Tibial artery (tissue), 4 donors: ENCODE measurements around the gene SLC5A2.

Experiments used
- DNase-seq, 2 donors: peaks; one replicate each; pipeline ENCODE4 v3.0.0-alpha.2; 2019
- H3K27ac ChIP-seq, 2 donors: fragments of 200-600 bp; sonication (generic) in 1 of 2; 1 replicate in 1 of 2; 2 replicates in 1 of 2; pipeline ENCODE4 v1.5.1; 2018 to 2019; ENCODE audit warnings: mild to moderate bottlenecking in 1 of 2
- H3K27me3 ChIP-seq, 2 donors: fragments of 200-600 bp; sonication (generic) in 1 of 2; one replicate each; pipeline versions ENCODE4 v1.5.1 to v1.6.0; 2016 to 2019
- H3K36me3 ChIP-seq, 3 donors: fragments of 200-600 bp; sonication (generic) in 2 of 3; one replicate each; pipeline ENCODE4 v1.5.1; 2016 to 2019; ENCODE audit warnings: mild to moderate bottlenecking in 2 of 3
- H3K4me1 ChIP-seq, 4 donors: fragments of 200-600 bp; sonication (generic) in 2 of 4; 1 replicate in 3 of 4; 2 replicates in 1 of 4; pipeline ENCODE4 v1.5.1; 2016 to 2019
- H3K4me3 ChIP-seq, 2 donors: fragments of 200-600 bp; sonication (generic) in 1 of 2; 1 replicate in 1 of 2; 2 replicates in 1 of 2; pipeline ENCODE4 v1.5.1; 2018 to 2019; ENCODE audit warnings: mild to moderate bottlenecking in 2 of 2
- H3K9me3 ChIP-seq, 3 donors: fragments of 200-600 bp; sonication (generic) in 1 of 3; one replicate each; pipeline ENCODE4 v1.5.1; 2016 to 2019
- CTCF ChIP-seq, 2 experiments: fragments of 200-600 bp in 1 of 2; fragments of 450-650 bp in 1 of 2; IDR thresholded peaks; one replicate each; pipeline ENCODE4 v1.5.1; 2017 to 2019; ENCODE audit warnings: antibody characterized with exemption in 2 of 2, mild to moderate bottlenecking in 1 of 2, moderate library complexity in 1 of 2
- intact Hi-C: fragments of 100-400 bp; cut with DNase I; formaldehyde crosslinking; loops from one replicate; pipeline ENCODE4 v1.15.0; 2023; ENCODE audit warnings: low total_unique reads

Gene SLC5A2

GRCh38 chr16:31466381-31466841, 16.5 kb upstream of the SLC5A2 start:
- intact Hi-C loops, result no loop called here
- no peak overlapping the region for H3K27ac ChIP-seq
- no peaks in the 10 kb centered on the region for H3K27me3 ChIP-seq
- peaks cover 0 to 12% (median 10%) of the 10 kb centered on the region in 4 donors for H3K4me1 ChIP-seq
- H3K4me3 ChIP-seq, result no peak overlapping the region
- TF ChIP-seq CTCF (IDR thresholded peaks at IDR 0.05), result no peak
- DNase-seq, result no peak
- H3K9me3 ChIP-seq, result no peaks in the 10 kb centered on the region
- H3K36me3 ChIP-seq, result peaks cover 0 to 58% (median 38%) of the 10 kb centered on the region in 3 donors

- Histone ChIP-seq H3K27me3 (no peaks in the 10 kb centered on the region), H3K27ac (no peak overlapping the region), H3K4me1 (peaks cover 0 to 15% (median 12%) of the 10 kb centered on the region in 4 donors), H3K36me3 (peaks cover 0 to 51% (median 35%) of the 10 kb centered on the region in 3 donors), H3K4me3 (no peak overlapping the region), H3K9me3 (no peaks in the 10 kb centered on the region)
- intact Hi-C loops, result no loop called here
- DNase-seq, result no peak
- TF ChIP-seq CTCF (IDR thresholded peaks at IDR 0.05), result no peak
Observed at GRCh38 chr16:31467151-31467773, 15.7 kb upstream of the SLC5A2 start.

DNA sequence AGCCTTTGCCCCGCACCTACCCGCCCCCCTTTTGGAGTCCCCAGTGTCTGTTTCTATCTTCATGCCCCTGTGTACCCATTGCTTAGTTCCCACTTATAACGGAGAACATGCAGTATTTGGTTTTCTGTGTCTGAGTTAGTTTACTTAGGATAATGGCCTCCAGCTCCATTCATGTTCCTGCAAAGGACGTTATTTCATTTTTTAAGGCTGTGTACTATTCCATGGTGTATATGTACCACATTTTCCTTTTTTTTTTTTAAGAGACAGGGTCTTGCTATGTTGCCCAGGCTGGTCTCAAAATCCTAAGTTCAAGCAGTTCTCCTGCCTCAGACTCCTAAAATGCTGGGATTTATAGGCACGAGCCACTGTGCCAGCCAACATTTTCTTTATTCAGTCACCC, 15.1 kb upstream of the SLC5A2 start:
- no peak overlapping the region for H3K27ac ChIP-seq
- intact Hi-C loops, result no loop called here
- no peaks in the 10 kb centered on the region for H3K9me3 ChIP-seq
- peaks cover 0 to 15% (median 12%) of the 10 kb centered on the region in 4 donors for H3K4me1 ChIP-seq
- DNase-seq, result no peak
- H3K4me3 ChIP-seq, result no peak overlapping the region
- H3K27me3 ChIP-seq, result no peaks in the 10 kb centered on the region
- no peak for TF ChIP-seq CTCF (IDR thresholded peaks at IDR 0.05)
- H3K36me3 ChIP-seq, result peaks cover 0 to 45% (median 29%) of the 10 kb centered on the region in 3 donors

DNA sequence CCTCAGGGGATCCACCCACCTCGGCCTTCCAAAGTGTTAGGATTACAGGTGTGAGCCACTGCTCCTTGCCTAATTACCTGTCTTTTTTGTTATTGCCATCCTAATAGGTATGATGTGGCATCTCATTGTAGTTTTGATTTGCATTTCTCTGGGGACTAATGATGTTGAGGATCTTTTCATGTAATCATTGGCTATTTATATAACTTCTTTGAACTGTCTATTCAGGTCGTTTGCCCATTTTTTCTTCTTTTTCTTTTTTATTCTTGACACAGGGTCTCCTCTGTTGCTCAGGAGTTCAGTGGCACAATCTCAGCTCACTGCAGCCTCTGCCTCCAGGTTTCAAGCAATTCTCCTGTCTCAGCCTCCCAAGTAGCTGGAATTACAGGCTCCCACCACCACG, 12.3 kb upstream of the SLC5A2 start:
- intact Hi-C loops, result no loop called here
- no peak for TF ChIP-seq CTCF (IDR thresholded peaks at IDR 0.05)
- peaks cover 0 to 30% (median 22%) of the 10 kb centered on the region in 4 donors for H3K4me1 ChIP-seq
- peak overlapping the region; percentile 93 to 99 for H3K27ac ChIP-seq
- peak overlapping the region in 1 of 2 donors; percentile 84 for H3K4me3 ChIP-seq
- H3K9me3 ChIP-seq, result no peaks in the 10 kb centered on the region
- DNase-seq, result no peak
- peaks cover 23 to 45% (median 36%) of the 10 kb centered on the region in 3 donors for H3K36me3 ChIP-seq
- H3K27me3 ChIP-seq, result no peaks in the 10 kb centered on the region

DNA sequence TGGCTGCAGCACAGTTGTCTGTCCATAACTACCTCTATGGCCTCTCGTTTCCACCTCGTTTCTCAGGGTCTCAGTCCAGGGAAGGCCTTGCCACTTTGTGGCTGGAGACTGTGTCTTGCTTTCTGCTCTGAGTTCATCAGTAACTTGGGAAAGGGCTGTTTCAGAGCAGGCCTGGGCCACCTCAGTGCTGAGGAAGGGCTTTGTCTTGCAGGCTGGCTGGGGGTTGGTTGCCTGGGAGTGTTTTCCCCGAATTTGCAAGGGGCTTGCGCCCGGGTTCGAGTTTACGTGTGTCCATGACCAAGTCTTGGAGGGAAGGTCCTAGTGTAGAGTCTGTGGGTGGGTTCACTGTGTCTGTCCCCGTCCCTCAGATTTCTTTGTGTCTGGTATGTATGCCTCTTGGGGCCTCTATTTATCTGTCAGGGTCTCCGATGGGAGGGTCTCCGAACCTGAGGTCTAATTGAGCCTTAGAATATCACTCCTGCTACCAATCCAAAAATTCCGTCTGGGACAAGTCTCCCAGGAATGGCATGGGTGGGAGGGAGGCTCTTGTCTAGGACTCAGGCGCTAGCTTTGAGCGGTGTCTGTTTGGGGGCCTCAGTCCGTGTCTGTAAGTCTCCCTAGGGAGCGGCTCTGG, 11.6 kb upstream of the SLC5A2 start:
- TF ChIP-seq CTCF (IDR thresholded peaks at IDR 0.05), result no peak
- Histone ChIP-seq H3K27me3 (no peaks in the 10 kb centered on the region), H3K4me1 (peaks cover 0 to 30% (median 24%) of the 10 kb centered on the region in 4 donors), H3K4me3 (peak overlapping the region; percentile 72 to 84), H3K36me3 (peaks cover 30 to 45% (median 36%) of the 10 kb centered on the region in 3 donors), H3K27ac (peak overlapping the region; percentile 93 to 99), H3K9me3 (no peaks in the 10 kb centered on the region)
- intact Hi-C loops, result no loop called here
- no peak for DNase-seq
